Measurements from ENCODE around the gene PCBD1.

Gene PCBD1

DNA sequence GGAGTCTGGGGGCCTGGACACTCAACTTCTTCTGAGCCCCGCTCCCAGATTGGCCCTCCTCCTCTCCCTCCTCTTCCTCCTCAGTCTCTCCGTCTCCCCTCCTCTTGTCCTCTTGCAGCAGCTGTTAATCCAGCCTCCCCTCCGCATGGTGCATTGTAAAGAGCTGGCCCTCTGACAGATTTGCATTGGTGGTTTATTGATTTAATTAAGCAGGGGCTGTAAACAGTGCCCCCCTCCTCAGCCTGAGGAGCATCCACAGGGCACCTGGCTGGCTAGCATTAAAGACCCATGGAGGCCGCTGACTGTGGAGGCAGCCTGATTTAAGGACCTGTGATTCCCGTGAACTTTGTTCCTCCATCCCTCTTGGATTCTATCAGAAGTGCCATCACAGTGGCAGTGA, 28.9 kb upstream of the PCBD1 start:
- no peak for DNase-seq

DNA sequence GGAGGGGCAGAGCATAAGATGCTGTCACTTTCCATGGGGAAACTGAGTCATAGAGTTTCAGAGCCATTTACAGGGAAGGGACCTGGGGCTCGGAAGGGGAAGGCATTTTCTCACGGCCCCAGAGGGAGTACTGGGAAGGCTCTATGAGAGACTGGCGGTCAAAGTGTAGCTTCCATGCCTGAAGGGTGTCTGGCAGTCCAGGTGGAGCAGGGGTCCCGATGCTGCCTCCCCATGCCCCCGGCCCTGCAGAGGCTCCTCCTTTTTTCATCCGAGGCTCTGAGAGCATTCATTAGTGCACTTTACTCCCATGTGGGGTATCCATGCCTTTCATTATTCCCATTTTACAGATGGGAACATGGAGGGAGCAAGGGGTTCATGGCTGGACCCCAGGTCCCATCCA, 27.9 kb upstream of the PCBD1 start:
- DNase-seq: no peak

DNA sequence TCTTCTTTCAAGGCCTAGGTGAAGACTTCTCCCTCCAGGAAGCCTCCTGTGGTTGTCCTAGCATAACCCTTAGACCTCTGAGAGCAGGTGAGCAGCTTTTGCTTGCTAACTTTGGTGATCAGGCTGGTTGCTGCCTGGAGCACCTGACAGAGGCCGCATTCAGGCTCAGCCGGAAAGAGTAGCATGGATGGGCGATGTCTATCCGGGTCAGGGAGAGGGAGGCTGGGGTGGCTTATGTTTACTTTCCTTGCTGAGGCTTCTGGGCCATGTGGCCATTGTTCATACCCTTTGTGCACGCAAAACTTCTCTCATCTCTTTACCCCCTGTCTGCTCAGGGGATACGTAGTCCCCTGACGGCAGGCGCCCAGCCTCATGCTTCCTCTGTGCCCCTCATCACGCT, 27.4 kb upstream of the PCBD1 start:
- DNase-seq: no peak

DNA sequence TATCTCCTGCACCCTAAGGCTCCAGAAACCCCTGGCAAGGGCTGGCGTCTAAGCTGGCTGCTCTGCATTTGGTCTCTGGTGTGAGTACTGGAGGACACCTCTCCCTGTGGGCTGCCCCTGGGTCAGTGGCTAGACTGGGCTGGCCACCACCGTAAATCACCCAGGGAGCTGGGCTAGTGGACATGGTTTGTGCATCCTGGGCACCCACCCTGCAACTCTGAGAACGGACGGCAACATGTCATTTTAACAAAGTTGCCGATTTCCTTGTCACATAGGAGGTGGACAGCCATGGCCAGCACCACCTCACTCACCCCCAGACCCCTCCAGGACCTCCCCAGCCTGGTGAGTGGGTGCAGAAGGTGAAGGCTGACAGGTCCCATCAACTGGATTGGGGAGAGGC, 26.8 kb upstream of the PCBD1 start:
- no peak for DNase-seq

DNA sequence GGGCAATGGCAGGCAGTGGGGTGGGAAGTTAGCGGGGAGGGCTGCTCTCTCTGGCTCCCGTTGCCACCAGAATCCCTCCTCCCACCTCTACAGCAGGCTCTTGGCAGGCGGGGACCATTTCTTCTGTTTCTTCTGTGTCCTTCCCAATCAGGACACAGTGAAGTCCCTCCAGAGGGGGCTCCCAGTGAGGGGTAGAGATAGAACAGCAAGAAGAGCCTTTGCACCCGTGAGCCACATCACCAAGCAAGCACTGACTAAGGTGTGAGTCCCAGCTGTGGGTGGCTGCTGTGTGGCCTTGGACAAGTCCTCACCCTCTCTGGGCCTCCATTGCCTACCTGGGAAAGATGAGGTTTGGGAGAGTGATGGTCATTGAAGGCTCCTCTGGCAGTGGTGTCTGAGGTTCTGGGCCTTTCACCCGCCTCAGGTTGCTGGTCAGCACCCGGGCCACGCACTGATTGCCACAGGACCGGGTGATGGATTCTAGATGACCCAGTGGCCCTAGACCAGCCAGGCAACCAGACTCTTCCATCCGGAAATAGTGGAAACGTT, 26.0 kb upstream of the PCBD1 start:
- DNase-seq: no peak

DNA sequence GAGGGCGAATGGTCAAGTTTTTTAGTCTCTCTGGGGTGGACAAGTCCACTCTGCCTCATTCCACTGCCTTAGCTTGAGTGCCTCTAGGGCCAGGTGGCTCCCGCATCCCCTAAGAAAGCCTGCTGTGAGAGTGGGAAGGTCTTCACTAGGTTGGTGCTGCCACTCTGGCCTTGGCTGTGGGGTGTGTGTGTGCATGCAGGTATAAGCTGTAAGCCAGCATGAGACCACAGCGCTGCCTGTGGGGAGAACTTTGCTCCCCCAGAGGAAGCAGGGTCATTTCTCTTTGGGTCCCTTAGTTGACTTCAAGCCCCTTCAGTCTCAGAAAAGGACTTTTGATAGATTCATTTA, 25.5 kb upstream of the PCBD1 start:
- DNase-seq: no peak

DNA sequence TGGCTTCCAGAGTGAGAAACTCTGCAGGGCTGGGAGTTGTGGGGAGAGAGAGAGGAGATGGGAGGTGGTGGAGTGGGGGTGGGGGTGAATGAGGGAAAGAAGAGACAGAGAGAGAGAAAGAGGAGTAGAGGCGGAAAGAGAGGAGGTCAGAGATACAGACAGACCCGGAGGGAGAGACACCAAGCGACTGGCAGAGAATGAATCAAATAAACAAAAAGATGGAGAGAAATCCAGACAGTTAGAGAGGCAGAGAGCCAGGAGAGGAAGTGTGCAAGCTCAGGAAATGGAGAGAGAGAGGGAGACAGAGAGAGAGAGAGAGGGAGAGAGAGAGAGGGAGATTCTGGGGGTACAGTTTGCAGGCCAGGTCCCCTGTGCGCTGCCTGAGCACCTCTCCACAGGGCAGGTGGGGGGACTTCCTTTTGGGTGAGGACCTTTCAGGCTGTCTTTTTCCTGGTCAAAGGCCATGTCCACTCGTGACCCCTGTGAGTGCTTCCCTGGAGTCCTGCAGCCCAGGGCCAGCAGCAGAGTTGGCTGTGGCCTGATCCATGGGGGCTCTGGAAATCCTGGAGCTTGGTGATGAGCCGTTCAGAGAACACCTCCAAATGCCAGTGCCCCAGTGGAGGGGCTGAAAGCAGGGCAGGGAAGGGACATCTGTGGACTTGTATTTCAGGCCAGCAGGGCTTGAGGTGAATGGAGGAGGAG, 25.0 kb upstream of the PCBD1 start:
- DNase-seq: no peak

DNA sequence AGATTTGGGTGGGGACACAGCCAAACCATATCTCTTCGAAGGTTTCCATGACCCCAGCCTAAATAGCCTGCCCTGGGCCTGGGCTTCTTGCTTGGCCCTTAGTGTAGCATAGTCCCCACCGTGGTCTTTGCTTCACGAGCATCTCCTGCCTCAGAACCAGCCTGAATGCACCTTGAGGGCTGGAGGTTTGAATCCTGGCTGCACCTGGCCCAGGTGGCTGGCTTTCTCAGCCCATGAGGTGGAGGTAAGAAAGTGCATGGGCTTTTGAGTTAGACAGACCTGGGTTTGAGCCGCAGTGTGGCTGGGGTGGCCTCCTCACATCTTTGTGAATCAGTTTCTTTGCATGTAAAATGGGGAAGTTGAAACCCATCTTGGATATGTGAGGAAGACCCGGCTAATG, 24.2 kb upstream of the PCBD1 start:
- DNase-seq: no peak

DNA sequence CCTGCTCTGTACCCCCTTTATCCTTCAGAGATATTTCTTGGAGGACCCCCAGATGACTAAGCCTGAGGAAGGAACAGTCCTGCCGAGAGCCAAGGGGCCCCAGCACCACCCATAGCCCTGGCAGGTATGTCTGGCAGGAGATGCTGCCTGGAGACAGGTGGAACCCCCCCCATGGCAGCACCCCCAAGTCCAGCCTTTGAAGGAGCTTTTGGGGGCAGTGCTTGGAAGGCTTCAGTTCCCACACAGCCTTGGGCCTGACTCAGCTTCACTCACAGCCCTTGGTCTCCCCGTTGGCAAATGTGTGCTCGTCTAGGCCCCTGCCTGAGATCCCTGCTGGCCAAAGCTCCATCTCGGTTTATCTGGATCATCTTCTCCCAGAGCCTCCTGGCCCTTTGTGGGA, 23.0 kb upstream of the PCBD1 start:
- DNase-seq: no peak

DNA sequence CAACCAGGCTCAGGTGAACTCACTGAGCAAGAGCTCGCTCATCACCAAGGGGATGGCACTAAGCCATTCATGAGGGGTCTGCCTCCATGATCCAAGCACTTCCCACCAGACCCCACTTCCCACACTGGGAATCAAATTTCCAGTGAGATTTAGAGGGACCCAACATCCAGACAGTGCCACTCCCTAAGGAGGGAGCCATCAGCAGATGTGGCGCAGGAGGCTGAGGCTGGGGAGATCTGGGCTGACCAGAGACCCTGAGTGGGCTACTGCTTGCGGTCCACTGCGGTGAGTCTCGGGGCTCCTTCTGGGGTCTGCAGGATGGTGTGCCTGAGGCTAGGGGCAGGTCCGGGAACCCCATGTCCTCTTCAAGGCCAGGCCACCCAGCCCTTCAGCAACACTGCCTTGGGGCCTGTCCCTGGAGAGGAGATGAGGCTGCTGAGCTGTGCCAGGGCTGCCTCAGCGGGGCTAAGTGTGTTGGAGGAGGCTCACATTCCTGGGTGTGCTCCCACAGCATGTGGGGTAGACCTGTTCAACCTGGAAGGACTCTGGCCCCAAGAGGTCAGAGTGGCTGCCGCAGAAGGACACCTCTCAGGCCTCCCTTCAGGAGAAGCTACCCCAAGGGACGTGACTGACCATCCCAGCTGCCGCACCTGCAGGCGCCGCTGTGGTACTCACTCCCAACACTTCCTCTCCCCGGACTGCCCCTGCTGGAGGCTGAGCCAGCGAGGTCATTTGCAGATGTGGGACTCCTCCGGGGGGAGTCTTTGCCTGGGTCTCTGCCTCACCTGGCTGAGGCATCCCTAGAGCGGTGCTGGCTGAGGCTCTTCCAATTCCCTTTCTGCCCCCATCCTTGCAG, 22.3 kb upstream of the PCBD1 start:
- no peak for DNase-seq

DNA sequence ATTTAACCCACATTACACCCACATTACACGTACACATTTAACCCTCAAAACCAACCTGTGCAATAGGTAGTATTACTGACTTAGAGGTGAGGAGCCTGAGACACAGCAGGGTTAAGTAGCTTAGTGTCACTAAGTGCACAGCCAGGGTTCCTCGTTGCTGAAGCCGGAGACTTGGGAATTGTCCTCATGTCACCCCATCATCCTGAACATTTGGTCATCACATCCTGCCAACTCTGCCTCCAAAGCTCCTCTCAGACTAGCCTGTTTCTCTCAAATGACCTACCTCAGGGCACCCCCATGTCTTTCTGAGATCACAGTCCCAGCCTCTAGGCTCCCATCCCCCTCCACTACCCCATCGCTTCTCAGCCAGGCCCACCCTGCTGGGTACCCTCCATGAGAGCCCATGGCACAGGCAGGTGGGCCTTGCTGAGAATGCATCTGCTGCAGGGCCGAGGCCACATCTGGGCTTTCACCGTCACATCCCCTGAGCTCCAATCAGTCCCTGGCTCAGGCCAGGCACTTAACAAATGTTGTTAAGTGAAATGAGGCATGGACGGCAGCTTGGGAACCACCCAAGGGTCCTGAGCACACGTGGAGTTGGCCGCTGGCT, 21.1 kb upstream of the PCBD1 start:
- DNase-seq: no peak

DNA sequence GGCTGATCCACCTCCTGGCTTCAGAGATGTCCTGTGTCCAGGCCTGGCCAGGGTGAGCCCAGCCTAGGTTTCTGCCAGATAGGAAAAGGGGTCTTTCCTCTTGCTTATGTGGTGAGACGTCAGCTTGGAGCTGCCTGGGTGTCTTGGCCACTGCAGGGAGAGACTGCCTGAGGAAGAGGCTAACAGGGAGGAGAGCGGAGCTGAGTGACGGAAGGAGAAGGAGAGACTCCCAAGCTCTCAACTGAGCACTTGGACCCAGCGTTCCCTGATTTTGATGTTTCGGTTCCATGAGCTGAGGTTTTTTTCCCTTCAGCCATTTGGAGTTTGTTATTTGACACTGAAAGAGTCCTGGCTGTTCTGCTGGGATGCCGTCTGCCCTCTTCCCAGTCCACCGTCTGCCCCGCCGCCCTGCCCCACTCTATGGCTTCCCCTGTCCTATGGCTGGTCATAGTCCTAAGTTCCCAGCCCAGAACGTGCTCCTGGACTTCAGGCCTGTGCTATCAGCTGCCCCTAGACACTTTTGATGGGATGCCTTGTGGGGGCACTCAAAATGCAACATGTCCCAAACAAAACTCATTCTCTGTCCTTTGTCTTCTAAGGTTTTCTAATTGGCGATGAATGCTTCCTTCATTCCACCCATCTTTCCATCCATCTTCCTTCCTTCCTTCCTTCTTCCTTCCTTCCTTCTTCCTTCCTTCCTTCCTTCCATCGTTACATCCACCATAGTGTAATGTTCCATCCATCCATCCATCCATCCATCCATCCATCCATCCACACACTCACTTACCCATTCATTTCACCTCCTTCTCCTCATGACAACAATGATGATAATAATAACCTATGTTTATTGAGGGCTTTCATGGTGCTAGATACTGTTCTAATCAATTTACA, 20.3 kb upstream of the PCBD1 start:
- DNase-seq: no peak

DNA sequence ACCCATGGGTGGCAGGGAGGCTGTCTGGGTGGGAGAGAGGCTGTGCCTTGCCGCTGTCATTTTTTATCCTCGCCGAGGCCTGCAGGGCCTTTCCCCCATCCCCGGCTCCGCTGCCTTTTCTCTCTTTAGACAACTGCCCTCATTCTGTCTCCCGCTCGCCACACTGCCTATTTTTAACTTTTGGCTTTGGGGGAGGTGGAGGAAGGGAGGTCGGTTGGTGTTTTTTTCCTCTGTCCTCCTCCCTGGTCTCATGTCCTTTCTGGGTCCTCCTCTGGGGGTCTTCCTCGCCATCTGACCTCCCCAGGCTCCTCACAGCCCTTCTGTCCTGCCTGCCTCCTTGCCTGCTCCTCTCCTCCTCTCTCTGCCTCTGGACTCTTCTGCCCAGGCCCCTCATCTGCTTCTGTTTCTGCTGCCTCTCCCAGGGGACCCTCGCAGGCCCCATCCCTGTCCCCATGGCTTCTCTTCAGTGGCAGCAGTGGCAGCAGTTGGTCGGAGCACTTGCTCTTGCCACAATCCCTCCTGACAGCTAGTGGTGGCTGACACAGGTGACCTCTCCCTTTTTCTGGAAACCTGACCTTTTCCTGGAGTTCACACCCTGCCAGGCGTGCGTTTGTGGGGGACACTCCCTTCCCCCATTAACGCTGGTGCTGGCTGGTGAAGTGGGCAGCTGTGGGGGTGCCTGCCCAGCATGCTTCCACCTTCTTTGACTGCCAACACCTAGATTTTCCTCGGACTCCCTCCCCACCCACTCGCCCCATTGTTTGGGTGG, 19.5 kb upstream of the PCBD1 start:
- DNase-seq: no peak

DNA sequence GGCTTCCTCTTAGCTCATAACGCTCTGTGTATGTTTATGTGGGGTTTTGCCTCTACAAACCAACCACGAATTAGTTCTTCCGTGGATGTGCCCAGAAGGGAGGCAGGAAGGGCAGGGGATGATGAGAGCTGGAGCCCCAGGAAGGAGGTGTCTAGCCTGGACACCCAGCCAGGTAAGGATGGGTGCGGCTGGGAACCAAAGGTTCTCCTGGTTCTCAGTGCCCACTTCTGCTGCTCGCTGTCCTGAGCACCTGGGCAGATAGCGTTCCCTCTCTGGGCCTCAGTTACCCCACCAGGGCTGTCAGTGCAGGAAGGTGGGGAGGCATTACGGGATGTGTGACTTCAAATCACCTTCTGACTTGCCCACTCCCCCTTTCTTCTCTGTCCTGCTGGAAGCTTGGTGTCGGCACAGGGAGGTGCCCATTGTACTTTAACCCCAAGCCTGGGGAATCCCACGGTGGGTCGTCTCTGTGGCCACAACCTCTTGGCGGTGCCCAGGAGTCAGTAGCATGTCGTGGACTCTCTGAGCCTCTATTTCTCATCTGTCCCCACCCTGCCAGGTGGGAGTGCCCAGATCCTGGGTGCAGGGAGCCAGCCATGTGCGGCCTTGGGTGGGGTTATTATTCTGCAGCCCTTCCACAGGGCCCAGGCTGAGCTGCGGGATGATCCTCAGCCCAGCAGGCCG, 18.7 kb upstream of the PCBD1 start:
- no peak for DNase-seq

DNA sequence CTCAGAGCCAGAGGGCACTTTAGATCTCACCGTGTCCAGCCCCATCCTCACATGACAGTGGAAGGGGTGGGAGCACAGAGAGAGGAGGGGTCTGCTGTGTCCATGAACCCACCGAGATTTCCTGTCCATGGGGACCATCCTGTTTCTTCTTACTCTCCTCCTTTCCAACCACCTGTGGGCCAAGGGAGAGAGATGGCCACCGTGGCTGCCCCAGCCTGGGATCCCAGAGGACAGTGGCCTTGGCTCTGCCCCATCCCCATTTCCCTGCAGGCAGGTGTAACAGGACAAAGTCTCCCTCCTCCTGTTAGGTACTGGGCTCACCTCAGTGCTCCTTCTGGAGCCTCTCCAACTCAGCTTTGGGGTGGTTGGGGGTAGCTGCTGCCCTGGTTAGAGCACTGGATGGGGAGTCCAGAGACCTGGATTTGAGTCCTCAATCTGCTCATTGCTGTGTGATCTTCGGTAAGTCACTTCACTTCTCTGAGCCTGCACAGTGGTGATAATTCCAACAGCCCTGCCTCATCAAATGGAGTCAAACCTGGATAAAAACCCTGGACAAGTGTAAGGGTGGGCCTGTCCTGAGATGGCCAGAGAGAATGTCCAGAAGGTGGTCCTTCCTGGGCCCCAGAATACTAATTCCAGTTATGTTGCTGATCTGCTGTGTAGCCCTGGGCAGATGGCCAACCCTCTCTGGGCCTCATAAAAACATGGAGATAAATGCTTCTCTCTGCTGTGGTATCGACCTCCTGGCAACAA, 17.8 kb upstream of the PCBD1 start:
- no peak for DNase-seq

DNA sequence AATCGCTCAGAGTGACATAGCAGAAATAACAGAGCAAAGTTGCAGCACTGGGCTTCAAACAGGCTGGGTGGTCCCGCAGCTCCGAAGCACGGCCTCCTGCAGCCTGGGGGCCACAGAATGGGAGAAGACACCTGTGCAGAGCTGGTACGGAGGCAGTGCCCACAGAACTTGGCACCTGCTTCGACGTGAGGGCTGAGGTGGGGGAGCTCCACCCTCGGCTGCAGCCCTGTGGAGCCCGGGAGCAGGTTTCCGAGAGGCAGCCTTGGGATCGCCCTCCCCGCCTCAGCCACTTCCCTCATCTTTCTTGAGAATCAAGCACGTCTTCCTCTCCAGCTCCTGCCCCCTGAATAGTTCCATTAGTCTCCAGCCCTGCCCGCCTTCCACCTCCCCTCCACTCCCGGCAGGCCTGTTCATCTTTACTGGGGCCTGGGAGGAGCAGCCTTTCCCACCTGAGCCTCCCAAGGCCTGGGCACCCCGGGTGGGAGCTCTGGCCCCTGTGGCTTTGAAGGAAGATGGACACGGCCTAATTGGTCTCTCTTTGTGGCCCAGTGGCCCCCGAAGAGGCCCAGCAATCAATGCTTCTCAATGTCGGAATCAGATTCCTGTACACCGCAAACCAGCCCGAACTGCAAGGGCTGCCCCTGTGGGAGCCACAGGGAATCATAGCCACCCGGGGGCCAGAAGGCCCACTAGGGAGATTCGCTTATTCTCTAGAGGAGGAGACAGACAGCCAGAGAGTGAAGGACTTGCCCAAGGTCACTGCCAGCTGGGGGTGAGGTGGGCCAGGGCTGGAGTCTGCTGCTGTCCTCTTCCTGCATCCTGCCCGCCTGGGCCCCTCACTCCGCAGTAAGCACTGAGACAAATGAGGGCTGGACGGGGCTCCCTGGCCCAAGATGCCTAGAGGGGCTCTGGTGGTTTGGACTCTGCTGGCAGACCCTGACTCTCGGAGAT, 17.0 kb upstream of the PCBD1 start:
- no peak for DNase-seq

DNA sequence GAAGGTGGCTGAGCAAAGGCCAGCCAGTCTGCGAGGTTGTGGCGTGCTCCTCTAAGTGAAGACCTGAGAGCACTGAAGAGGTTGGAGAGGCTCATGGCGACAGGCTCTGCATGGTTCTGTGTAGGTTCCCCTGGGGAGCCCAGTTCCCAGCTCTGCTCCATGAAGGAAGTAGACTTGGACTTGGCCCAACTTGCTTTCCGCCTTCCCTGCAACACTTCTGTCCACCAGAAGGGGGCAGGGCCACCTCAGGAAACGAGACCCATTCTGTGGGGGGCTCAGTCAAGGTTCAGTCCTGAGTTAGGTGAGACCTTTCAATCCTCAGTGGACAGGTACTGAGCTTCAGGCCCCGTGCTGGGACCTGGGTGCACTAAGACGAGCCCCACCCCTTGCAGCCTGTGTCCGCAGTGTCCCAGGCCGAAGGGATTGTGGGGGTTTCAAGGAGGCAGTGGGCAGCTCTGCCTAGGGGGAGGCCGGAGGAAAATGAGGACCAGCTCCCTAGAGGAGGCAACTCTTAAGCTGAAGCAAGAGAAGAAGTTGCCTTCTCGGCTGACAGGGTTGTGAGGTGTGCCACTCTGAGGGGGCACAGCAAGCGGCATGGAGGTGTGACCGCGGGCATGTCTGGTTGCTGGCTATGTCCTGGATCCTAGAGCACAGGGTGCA, 15.0 kb upstream of the PCBD1 start:
- DNase-seq: peak; percentile 7

DNA sequence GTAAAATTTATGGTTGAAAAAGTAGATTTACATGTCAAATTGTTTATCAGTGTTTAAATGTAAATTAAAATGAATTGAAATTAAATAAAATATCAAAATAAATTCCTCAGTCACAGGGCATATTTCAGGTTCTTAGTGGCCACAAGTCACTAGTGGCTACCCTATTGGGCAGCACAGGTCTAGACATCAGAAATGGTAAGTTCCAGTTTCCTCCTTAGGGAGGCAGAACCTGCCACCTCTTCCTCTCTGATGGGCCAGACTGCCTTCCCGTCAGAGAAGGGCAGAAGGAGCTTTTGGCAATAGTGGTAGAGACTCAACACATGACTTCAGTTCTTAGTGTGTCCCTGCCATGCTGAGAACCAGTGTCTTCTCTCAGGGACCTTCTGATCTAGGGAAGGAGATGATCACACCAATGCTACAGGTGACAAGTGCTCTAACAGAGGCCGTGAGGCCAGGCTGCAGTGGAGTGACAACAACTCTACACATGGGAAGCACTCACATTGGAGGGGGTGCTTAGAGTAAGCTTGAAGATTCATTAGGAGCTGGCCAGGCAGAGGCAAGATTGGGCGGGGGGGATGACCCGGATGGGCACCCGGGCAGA, 14.4 kb upstream of the PCBD1 start:
- DNase-seq: no peak
